HFFc6 (cell line): Measurements from ENCODE around the gene DGKZ. TPM values are rescaled to one million over a fixed set of nuclear protein-coding genes. Genes with fewer than 3 reads are reported as not detected.
"Not testable (repeated sequence)": the region's sequence is repeated elsewhere in the genome, so short reads cannot be mapped to it uniquely, and the experiment has no call there.

ENCODE experiments used
- DNase-seq: peaks from one replicate; pipeline ENCODE4 v3.0.0-alpha.2; 2018
- H3K27ac Mint-ChIP-seq: 2 replicates; pipeline ENCODE4 v1.8.0; 2020; ENCODE audit warnings: mild to moderate bottlenecking, mixed read lengths
- H3K27me3 Mint-ChIP-seq: 2 replicates; pipeline ENCODE4 v1.8.0; 2021; ENCODE audit warnings: mild to moderate bottlenecking, moderate library complexity, mixed read lengths; ENCODE audit not compliant: insufficient read depth
- H3K36me3 Mint-ChIP-seq: 2 replicates; pipeline ENCODE4 v1.8.0; 2021; ENCODE audit warnings: low read depth, mixed read lengths
- H3K4me1 Mint-ChIP-seq: 2 replicates; pipeline ENCODE4 v1.8.0; 2020; ENCODE audit warnings: low read depth, mixed read lengths
- H3K4me3 Mint-ChIP-seq: 2 replicates; pipeline ENCODE4 v1.8.0; 2020; ENCODE audit warnings: mild to moderate bottlenecking, moderate library complexity, mixed read lengths
- H3K9me3 Mint-ChIP-seq: 2 replicates; pipeline ENCODE4 v1.8.0; 2020; ENCODE audit warnings: mild to moderate bottlenecking, mixed read lengths
- CTCF ChIP-seq: fragments of 200-600 bp; sonication (generic); IDR thresholded peaks from 2 replicates; pipeline ENCODE4 v1.5.0; 2021; ENCODE audit warnings: antibody characterized with exemption, mild to moderate bottlenecking
- total RNA-seq, 6 experiments: library from RNA; stranded (reverse); fragmentation: NEBNext Ultra II Directional; extraction: Animal tissue kit (Norgen Biotek cat#: 25700); gene quantifications; 2 replicates in 1 of 6; 3 replicates in 5 of 6; pipeline ENCODE4 v1.2.3, GENCODE V29; 2021

Gene DGKZ
- total RNA-seq, 6 experiments from 2014 or later, result 40.4 to 49.8 (median 46.2) TPM

DNA sequence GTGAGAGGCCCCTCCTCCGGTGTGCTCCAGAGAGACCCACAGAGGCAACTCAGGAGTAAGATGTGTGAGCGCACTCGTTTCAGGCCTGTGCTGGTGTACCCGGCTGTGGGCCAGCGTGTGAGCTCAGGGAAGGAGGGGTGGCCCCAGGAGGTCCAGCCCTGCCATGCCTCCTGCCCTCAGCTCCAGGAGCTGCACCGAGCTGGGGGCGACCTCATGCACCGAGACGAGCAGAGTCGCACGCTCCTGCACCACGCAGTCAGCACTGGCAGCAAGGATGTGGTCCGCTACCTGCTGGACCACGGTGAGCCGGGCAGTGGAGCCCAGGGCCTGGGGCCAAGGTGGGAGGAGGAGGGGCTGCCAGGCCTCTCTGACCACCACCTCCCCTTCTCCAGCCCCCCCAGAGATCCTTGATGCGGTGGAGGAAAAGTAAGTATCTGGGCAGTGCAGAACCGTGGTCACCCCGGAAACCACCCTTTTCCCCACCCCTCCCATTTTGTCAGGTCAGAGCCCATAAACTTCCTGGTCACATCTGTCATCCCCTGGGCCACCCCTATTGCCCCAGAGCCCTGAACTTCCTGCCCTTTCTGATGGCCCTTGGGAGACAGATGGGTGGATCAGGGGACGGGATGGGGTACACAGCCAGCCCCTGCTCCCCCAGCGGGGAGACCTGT lies 31.7 kb downstream of the DGKZ start:
- no peaks in the 10 kb centered on the region for H3K4me1 Mint-ChIP-seq
- no peak overlapping the region for H3K4me3 Mint-ChIP-seq
- H3K27ac Mint-ChIP-seq, result no peak overlapping the region
- TF ChIP-seq CTCF, result no peak
- no peaks in the 10 kb centered on the region for H3K9me3 Mint-ChIP-seq
- peaks cover 13% of the 10 kb centered on the region for H3K27me3 Mint-ChIP-seq
- no peaks in the 10 kb centered on the region for H3K36me3 Mint-ChIP-seq
- DNase-seq, result no peak

DNA sequence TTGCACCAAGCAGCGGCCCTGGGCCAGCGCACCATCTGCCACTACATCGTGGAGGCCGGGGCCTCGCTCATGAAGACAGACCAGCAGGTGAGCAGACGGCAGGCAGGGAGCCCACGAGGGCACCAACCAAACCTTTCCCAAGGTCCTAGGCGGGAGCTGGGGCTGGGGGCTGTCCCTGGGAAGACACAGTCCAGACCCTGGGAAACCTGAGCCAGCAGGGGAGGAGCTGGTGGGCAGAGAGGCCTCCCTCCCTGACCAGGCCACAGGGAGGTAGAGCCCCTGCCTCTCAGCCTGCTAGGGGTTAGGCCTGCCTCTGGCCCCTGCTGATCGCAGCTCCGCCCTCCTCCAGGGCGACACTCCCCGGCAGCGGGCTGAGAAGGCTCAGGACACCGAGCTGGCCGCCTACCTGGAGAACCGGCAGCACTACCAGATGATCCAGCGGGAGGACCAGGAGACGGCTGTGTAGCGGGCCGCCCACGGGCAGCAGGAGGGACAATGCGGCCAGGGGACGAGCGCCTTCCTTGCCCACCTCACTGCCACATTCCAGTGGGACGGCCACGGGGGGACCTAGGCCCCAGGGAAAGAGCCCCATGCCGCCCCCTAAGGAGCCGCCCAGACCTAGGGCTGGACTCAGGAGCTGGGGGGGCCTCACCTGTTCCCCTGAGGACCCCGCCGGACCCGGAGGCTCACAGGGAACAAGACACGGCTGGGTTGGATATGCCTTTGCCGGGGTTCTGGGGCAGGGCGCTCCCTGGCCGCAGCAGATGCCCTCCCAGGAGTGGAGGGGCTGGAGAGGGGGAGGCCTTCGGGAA lies 32.4 kb downstream of the DGKZ start:
- not testable (repeated sequence) for H3K27ac Mint-ChIP-seq, H3K4me1 Mint-ChIP-seq, H3K9me3 Mint-ChIP-seq, H3K4me3 Mint-ChIP-seq, H3K36me3 Mint-ChIP-seq, DNase-seq
- peaks cover 13% of the 10 kb centered on the region for H3K27me3 Mint-ChIP-seq

DNA sequence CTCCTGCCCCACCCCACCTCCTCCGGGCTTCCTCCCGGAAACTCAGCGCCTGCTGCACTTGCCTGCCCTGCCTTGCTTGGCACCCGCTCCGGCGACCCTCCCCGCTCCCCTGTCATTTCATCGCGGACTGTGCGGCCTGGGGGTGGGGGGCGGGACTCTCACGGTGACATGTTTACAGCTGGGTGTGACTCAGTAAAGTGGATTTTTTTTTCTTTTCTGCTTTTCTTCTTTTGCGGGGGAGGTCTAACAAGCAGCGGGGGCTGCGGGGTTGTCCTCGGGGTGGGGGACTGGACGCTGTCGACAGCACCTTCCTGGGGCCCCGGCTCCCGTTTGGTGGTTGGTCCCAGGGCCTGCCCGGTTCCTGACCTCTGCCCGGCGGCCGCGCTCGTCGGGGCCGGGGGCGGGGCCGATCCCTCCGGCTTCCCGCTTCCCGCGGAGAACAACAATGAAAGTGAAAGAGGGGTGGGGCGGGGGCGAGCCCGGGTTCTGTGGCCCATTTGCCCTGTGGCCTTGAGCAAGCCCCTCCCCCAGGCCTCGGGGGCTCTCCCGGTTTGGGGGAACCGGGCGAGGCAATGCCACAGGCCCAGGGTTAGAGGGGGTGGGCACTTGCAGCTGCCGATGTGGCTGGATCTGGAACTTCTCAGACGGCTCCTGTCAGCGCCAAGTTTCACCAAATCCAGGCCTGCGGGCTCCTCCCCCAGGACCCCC lies 33.2 kb downstream of the DGKZ start:
- no peak for DNase-seq
- Mint-ChIP-seq H3K4me3 (peak overlapping the region; percentile 80), H3K36me3 (no peaks in the 10 kb centered on the region), H3K9me3 (no peaks in the 10 kb centered on the region), H3K27me3 (peaks cover 13% of the 10 kb centered on the region), H3K27ac (peak overlapping the region; percentile 42; the same call in 1 of the 2 replicates), H3K4me1 (no peaks in the 10 kb centered on the region)
- TF ChIP-seq CTCF, result no peak

GRCh38 chr11:46381048-46381818 lies 34.0 kb downstream of the DGKZ start, which contains the start of gene MDK:
Gene MDK (plus strand): TSS chr11:46381669. CDS start chr11:46382058, 389 bp downstream.
- no peaks in the 10 kb centered on the region for H3K9me3 Mint-ChIP-seq
- H3K4me1 Mint-ChIP-seq, result peaks cover 4% of the 10 kb centered on the region
- peak within 1 kb of the TSS; percentile 80 for H3K4me3 Mint-ChIP-seq
- TF ChIP-seq CTCF, result no peak
- no peak for DNase-seq
- peaks cover 13% of the 10 kb centered on the region for H3K27me3 Mint-ChIP-seq
- H3K27ac Mint-ChIP-seq, result peak within 1 kb of the TSS; percentile 42; the same call in 1 of the 2 replicates
- H3K36me3 Mint-ChIP-seq, result no peaks in the 10 kb centered on the region

DNA sequence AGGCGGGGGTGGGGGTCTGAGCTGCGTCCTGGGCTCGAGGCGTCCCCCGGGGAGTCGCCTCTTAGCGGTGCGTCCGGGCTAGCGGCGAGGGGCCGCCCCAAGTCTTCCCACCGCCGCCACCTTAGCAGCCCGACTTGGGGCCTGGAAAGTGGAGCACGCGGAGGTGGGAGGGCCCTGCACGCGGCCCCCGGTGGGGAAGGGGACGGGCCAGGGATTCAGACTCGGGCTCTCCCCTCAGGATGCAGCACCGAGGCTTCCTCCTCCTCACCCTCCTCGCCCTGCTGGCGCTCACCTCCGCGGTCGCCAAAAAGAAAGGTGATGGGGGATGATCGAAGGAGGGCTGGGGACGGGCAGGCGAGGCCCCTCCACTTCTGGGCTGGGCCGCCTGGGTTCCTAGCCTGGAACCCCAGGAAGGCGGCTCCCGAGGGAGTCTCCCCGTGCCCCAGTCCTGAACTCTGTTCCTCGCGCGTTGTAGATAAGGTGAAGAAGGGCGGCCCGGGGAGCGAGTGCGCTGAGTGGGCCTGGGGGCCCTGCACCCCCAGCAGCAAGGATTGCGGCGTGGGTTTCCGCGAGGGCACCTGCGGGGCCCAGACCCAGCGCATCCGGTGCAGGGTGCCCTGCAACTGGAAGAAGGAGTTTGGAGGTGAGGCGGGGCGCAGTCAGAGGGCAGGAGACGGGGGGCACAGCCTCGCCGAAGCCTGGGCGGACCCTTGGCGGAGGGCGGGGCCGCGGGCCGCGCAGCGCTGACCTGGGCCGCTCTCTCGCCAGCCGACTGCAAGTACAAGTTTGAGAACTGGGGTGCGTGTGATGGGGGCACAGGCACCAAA lies 34.8 kb downstream of the DGKZ start:
- Mint-ChIP-seq H3K4me3 (peak overlapping the region; percentile 65), H3K4me1 (peaks cover 12% of the 10 kb centered on the region), H3K27me3 (peaks cover 16% of the 10 kb centered on the region), H3K27ac (no peak overlapping the region), H3K9me3 (no peaks in the 10 kb centered on the region), H3K36me3 (no peaks in the 10 kb centered on the region; the same call in 1 of the 2 replicates)
- TF ChIP-seq CTCF, result no peak
- no peak for DNase-seq
